K562 (cell line): Measurements from ENCODE around the gene ZGLP1. TPM values are rescaled to one million over a fixed set of nuclear protein-coding genes. Genes with fewer than 3 reads are reported as not detected.

ENCODE experiments used
- ASH1L ChIP-seq: fragments of 450-650 bp; IDR thresholded peaks from 2 replicates; pipeline ENCODE4 v1.6.1; 2018; ENCODE audit warnings: borderline replicate concordance, mild to moderate bottlenecking, low read depth; ENCODE audit not compliant: partially characterized antibody
- EP400 ChIP-seq: fragments of 450-650 bp; IDR thresholded peaks from 2 replicates; pipeline ENCODE4 v1.6.1; 2017; ENCODE audit warnings: antibody characterized with exemption, mild to moderate bottlenecking, moderate library complexity
- KAT8 ChIP-seq: fragments of 450-650 bp; IDR thresholded peaks from 2 replicates; pipeline ENCODE4 v1.6.1; 2016; ENCODE audit warnings: low read depth, mild to moderate bottlenecking
- MAZ ChIP-seq, 2 experiments: fragments of 450-650 bp in 1 of 2; sonication (generic) in 1 of 2; formaldehyde crosslinking; IDR thresholded peaks in 1 of 2; conservative IDR thresholded peaks in 1 of 2; 2 replicates each; pipeline versions ENCODE4 v1.4.0 to v1.5.0; 2020; ENCODE audit warnings: mild to moderate bottlenecking in 1 of 2, missing genetic modification reagents in 1 of 2
- PHF20 ChIP-seq: fragments of 450-650 bp; IDR thresholded peaks from 2 replicates; pipeline ENCODE4 v1.6.1; 2018; ENCODE audit not compliant: partially characterized antibody
- PPARD ChIP-seq: fragments of 250-450 bp; sonication (Bioruptor Pico); IDR thresholded peaks from 2 replicates; pipeline ENCODE4 v1.8.0; 2022; ENCODE audit warnings: inconsistent platforms, mild to moderate bottlenecking, moderate library complexity
- RFX1 ChIP-seq: fragments of 450-650 bp; IDR thresholded peaks from 2 replicates; pipeline ENCODE4 v1.6.1; 2016; ENCODE audit warnings: mild to moderate bottlenecking, moderate library complexity
- SMAD4 ChIP-seq: fragments of 250-450 bp; sonication (Bioruptor Pico); conservative IDR thresholded peaks from 2 replicates; pipeline ENCODE4 v1.8.0; 2021; ENCODE audit warnings: inconsistent platforms, mild to moderate bottlenecking, moderate library complexity
- SUPT5H ChIP-seq: fragments of 450-650 bp; IDR thresholded peaks from 2 replicates; pipeline ENCODE4 v1.6.1; 2016
- TRIM24 ChIP-seq, 2 experiments: fragments of 450-650 bp; IDR thresholded peaks; 2 replicates each; pipeline ENCODE4 v1.6.1; 2016
- ZBED1 ChIP-seq: IDR thresholded peaks from 2 replicates; pipeline ENCODE4 v1.6.1; 2014
- ZBTB17 ChIP-seq: fragments of 450-650 bp; formaldehyde crosslinking; IDR thresholded peaks from 2 replicates; pipeline ENCODE4 v1.4.0; 2020; ENCODE audit warnings: mild to moderate bottlenecking
- ZNF140 ChIP-seq: fragments of 250-450 bp; sonication (Bioruptor Pico); IDR thresholded peaks from 2 replicates; pipeline ENCODE4 v1.8.0; 2021; ENCODE audit warnings: moderate library complexity, mild to moderate bottlenecking, inconsistent platforms
- ZNF408 ChIP-seq: fragments of 250-450 bp; sonication (Bioruptor Pico); IDR thresholded peaks from 2 replicates; pipeline ENCODE4 v1.4.0; 2020; ENCODE audit warnings: low read depth, mild to moderate bottlenecking, moderate library complexity
- ZZZ3 ChIP-seq: fragments of 450-650 bp; IDR thresholded peaks from 2 replicates; pipeline ENCODE4 v1.6.1; 2016; ENCODE audit warnings: antibody characterized with exemption, mild to moderate bottlenecking, moderate library complexity
- polyA plus RNA-seq, 8 experiments: library from polyadenylated mRNA; depleted of rRNA in 4 of 8; stranded (reverse) in 5 of 8; unstranded in 3 of 8; fragments of >200 nt; fragmentation: Nextera tagmentation in 2 of 8; fragmentation: Illumina TruSeq in 1 of 8; extraction: Ambion mirVana in 2 of 8; extraction: Trizol in 1 of 8; gene quantifications; 2 replicates each; pipeline versions ENCODE4 v1.2.1 to v1.2.3, GENCODE V29; 2011 to 2014; ENCODE audit warnings: inconsistent platforms in 1 of 8, missing spikeins in 1 of 8
- total RNA-seq, 7 experiments: library from RNA; depleted of rRNA in 6 of 7; stranded (reverse); fragments of >200 nt in 6 of 7; fragmentation: Illumina TruSeq in 2 of 7; extraction: Trizol in 2 of 7; gene quantifications; 2 replicates each; pipeline versions ENCODE4 v1.2.1 to v1.2.3, GENCODE V29; 2011 to 2021; ENCODE audit warnings: low replicate concordance in 1 of 7
- TF ChIP-seq, protein P1 (sequence below), 2 experiments: fragments of 450-650 bp; formaldehyde crosslinking in 1 of 2; IDR thresholded peaks; 2 replicates each; pipeline versions ENCODE4 v1.4.0 to v1.6.1; 2014 to 2020; ENCODE audit warnings: mild to moderate bottlenecking in 2 of 2, borderline replicate concordance in 1 of 2, low read depth in 1 of 2
- TF ChIP-seq, protein P2 (sequence below): fragments of 250-450 bp; sonication (Bioruptor Pico); IDR thresholded peaks from 2 replicates; pipeline ENCODE4 v1.5.0; 2020; ENCODE audit warnings: mild to moderate bottlenecking
- TF ChIP-seq, protein P3 (sequence below): conservative IDR thresholded peaks from 2 replicates; pipeline ENCODE4 v1.6.1; 2011; ENCODE audit warnings: low read depth, mild to moderate bottlenecking, low read length; ENCODE audit not compliant: control insufficient read depth

ZGLP1 gene
- total and polyA plus RNA-seq, 9 of the 15 experiments (the other 6 are each of a cell fraction or from before 2014, with no cell fraction given) = 0.24 to 4.5 (median 2.2) TPM

DNA sequence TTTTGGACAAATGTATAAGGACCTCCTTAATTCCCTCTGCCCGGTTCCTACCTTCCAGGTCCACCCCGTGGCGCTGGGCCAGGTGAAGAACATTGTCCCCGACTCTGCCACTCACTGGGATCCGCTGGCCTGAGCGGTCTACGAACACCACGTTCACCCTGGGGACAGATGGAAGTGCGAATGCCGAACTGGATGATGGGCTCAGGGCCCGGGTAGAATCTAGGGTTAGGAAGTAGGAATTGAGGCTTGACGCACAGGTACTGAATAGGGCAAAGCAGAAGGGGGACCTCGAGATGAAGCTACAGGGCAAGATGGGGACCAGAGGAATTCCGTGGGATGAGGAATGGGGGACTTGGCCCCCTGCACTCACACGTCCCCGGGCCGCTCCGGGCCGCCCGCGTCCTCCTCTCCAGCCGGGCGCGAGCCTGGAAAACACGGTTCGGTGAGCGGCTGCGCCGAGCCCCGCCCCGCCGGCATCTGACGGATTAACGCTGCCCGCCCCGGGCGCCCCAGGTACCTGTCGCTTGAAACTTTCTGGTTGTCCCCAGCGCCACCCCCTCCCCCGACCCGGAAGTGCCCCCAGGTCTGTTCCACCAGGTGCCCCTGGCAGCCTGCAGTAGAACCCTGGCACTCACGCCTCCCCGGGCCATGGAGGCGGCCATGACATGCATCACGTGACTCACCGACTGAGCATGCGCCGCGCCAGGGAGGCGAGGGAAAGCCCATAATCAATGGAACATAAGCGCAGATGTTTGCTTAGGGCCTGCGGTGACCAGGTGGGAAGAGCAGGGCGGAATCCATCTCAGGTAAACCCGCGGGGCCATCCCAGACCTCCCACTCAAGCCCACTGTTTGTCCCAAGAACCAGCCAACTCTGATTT lies 6.0 kb upstream of the ZGLP1 start, which contains the start of gene FDX2 (continued):
- TF ChIP-seq SMAD4 (CRISPR knock-in tag) (0 out of 2 replicates have a peak, but pooled peaks have one; percentile 24), ZNF140 (CRISPR knock-in tag) (no peak), ZBTB17 (CRISPR knock-in tag) (peak; percentile 73; the same call in 1 of the 2 replicates), ZZZ3 (no peak), ZNF408 (no peak), KAT8 (no peak), ASH1L (no peak), ZBED1 (0 out of 2 replicates have a peak, but pooled peaks have one; percentile 34), SUPT5H (peak; percentile 82), EP400 (peak; percentile 67), TRIM24 (IDR thresholded peaks at IDR 0.05) (no peak), PHF20 (peak; percentile 97), MAZ (CRISPR knock-in tag; conservative IDR thresholded peaks at IDR 0.05 in 1 of 2, IDR thresholded peaks at IDR 0.05 in 1 of 2) (peak; percentile 56 to 62; a peak in 3 of 4 replicates), PPARD (CRISPR knock-in tag) (no peak), RFX1 (no peak)
- TF ChIP-seq, protein P1, sequence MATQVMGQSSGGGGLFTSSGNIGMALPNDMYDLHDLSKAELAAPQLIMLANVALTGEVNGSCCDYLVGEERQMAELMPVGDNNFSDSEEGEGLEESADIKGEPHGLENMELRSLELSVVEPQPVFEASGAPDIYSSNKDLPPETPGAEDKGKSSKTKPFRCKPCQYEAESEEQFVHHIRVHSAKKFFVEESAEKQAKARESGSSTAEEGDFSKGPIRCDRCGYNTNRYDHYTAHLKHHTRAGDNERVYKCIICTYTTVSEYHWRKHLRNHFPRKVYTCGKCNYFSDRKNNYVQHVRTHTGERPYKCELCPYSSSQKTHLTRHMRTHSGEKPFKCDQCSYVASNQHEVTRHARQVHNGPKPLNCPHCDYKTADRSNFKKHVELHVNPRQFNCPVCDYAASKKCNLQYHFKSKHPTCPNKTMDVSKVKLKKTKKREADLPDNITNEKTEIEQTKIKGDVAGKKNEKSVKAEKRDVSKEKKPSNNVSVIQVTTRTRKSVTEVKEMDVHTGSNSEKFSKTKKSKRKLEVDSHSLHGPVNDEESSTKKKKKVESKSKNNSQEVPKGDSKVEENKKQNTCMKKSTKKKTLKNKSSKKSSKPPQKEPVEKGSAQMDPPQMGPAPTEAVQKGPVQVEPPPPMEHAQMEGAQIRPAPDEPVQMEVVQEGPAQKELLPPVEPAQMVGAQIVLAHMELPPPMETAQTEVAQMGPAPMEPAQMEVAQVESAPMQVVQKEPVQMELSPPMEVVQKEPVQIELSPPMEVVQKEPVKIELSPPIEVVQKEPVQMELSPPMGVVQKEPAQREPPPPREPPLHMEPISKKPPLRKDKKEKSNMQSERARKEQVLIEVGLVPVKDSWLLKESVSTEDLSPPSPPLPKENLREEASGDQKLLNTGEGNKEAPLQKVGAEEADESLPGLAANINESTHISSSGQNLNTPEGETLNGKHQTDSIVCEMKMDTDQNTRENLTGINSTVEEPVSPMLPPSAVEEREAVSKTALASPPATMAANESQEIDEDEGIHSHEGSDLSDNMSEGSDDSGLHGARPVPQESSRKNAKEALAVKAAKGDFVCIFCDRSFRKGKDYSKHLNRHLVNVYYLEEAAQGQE (IDR thresholded peaks at IDR 0.05; ENCODE audit: borderline replicate concordance) = peak; percentile 87
- TF ChIP-seq, protein P1 (CRISPR knock-in tag; IDR thresholded peaks at IDR 0.05; ENCODE audit: low read depth) = no peak
- TF ChIP-seq, protein P2, sequence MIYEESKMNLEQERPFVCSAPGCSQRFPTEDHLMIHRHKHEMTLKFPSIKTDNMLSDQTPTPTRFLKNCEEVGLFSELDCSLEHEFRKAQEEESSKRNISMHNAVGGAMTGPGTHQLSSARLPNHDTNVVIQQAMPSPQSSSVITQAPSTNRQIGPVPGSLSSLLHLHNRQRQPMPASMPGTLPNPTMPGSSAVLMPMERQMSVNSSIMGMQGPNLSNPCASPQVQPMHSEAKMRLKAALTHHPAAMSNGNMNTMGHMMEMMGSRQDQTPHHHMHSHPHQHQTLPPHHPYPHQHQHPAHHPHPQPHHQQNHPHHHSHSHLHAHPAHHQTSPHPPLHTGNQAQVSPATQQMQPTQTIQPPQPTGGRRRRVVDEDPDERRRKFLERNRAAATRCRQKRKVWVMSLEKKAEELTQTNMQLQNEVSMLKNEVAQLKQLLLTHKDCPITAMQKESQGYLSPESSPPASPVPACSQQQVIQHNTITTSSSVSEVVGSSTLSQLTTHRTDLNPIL (CRISPR knock-in tag) = no peak
- TF ChIP-seq, protein P3, sequence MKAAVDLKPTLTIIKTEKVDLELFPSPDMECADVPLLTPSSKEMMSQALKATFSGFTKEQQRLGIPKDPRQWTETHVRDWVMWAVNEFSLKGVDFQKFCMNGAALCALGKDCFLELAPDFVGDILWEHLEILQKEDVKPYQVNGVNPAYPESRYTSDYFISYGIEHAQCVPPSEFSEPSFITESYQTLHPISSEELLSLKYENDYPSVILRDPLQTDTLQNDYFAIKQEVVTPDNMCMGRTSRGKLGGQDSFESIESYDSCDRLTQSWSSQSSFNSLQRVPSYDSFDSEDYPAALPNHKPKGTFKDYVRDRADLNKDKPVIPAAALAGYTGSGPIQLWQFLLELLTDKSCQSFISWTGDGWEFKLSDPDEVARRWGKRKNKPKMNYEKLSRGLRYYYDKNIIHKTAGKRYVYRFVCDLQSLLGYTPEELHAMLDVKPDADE = peak; percentile 87
